Skin epidermis (tissue), 12 donors: Measurements from ENCODE around the gene SSBP2.
A peak's percentile ranks its signal among the peaks of the same experiment; 100 is the strongest.

ENCODE experiments used
- H3K27ac ChIP-seq, 21 experiments: fragments of 200-600 bp; sonication (generic) in 11 of 21; one replicate each; pipeline ENCODE4 v1.5.0; 2020; ENCODE audit warnings: mild to moderate bottlenecking in 3 of 21, inconsistent platforms in 2 of 21, moderate library complexity in 2 of 21
- H3K4me3 ChIP-seq, 7 experiments: fragments of 200-600 bp; sonication (generic) in 2 of 7; one replicate each; pipeline ENCODE4 v1.5.0; 2020; ENCODE audit warnings: inconsistent platforms in 2 of 7, mild to moderate bottlenecking in 2 of 7, moderate library complexity in 1 of 7

The SSBP2 gene

DNA sequence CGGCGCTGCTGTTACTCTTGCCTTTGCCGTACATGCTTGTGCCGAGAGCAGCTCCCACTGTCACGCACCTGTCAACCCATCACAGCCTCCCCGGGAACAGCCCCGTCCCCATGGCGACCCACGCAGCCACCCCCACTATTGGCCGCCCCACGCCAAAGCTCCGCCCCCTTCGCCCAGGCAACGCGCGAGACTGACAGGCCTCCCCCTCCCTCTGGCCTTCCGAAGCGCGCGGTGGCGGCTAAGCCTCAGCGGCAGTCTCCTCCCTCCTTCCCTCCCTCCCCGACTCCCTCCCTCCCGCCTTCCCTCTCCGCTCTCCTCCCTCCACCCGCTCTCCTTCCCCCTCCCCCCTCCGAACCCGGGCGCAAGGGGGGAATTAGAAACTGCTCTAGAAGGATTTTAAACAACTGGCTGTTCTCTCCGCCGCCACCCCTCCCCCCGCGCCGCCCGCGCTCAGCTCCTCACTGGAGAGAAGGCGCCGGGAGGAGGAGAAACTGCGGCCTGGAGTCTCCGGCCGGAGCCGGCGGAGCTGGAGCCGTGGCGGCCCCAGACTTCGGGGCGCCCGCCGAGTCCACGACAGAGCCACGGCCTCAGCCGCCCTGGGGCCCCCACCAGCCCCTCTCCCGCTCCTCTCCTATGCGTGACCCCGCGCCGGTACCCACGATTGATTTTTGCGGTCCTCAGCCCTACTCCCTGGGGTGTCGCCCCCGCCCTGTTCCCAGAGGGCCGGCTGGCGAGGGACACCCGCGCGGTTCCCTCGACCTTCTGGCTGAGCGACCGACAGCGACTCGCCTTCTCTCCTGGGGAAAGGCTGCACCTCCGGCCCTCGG lies at the start of gene SSBP2:
Gene SSBP2 (minus strand): TSS at position 89 of the 827 bp plus-strand sequence. CDS start 55 bp downstream, at position 34.
- peak within 1 kb of the TSS; percentile 85 to 100 (median 98) for H3K27ac ChIP-seq

DNA sequence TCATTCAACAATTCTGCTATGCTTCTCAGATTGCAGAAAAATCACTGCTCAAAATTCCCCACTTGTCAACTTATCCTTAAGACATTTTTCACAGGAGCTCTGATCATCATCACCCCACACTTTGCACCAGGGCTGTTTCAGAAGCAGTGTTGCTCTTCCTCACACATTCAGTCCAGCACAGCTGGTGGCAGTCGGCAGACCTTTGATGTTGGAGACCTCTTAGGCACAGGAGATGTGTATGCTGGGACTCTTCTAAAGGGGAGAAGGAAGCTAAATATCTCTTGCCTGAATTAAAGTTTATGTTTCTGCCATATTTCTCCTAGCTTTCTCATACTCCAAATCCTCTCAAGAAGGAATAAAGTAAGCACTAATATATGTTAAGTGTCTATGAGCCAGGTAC lies 44.8 kb upstream of the SSBP2 start:
- Histone ChIP-seq H3K4me3 (no peak overlapping the region), H3K27ac (no peak overlapping the region)

More for the DNA sequence above, at the start of gene SSBP2:
- H3K4me3 ChIP-seq: peak within 1 kb of the TSS; percentile 81 to 98 (median 94)

- Histone ChIP-seq H3K27ac (no peak overlapping the region), H3K4me3 (no peak overlapping the region)
Observed at GRCh38 chr5:81794226-81794625, 43.3 kb upstream of the SSBP2 start.

DNA sequence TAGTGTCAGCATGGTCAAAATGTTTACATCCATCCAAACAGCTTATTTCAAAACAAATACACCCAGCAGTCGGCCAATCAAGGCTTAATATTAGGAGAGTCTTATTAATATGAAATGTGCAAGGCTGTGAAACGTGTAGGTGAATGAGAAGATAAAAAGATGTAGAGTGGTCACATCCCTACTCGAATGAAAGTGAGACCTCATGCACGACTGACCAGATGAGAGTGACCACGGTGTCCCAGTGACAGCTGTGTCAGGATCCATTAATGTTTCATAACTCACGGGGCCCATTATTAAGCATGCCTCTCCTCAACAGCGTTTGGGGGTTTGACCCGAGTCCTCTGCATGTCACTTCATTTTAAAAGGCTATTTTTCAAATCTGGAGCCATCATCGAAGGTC lies 39.4 kb upstream of the SSBP2 start:
- H3K4me3 ChIP-seq: no peak overlapping the region

DNA sequence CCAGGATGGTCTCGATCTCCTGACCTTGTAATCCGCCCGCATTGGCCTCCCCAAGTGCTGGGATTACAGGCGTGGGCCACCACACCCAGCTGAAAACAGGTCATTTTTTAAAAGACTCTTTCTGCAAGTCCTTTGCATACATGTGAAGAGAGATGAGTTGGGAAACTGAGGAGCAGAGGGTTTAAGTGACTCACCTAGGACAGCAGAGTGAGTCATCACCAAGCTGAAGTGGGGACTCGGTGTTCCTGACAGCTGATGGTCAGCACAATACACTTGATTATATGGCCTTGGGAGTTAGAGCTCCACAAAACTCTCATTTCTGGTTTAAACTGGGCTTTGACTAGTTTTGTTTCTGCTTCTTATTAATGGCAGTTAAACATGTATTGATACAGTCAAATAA lies 38.1 kb upstream of the SSBP2 start:
- peak overlapping the region in 3 of 21 experiments; percentile 3 to 55 (median 18) for H3K27ac ChIP-seq
- no peak overlapping the region for H3K4me3 ChIP-seq

More for the DNA sequence above, 39.4 kb upstream of the SSBP2 start:
- no peak overlapping the region for H3K27ac ChIP-seq

- Histone ChIP-seq H3K4me3 (no peak overlapping the region), H3K27ac (peak overlapping the region in 15 of 21 experiments; percentile 3 to 66 (median 49))
Observed at GRCh38 chr5:81788329-81788728, 37.4 kb upstream of the SSBP2 start.

GRCh38 chr5:81787474-81788242 lies 36.8 kb upstream of the SSBP2 start:
- Histone ChIP-seq H3K4me3 (no peak overlapping the region), H3K27ac (peak overlapping the region in 16 of 21 experiments; percentile 3 to 66 (median 48))

DNA sequence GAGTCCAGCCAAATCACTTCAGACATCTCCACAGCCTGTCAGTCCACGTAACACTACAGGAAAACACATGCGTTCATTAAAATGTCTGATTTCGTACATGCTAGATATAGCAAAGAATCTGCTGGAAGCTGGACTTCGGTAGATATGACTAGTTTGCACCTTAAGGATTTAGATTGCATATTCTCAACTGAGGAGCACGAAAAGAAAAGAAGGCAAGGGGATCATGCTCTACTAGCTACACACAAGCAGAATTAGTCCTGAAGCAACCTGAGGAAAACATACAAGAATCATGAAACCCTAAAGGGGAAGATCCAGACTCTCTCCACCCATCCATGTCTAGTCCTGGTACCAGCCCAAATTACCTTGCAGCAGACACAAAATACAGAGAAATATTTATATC lies 36.1 kb upstream of the SSBP2 start:
- Histone ChIP-seq H3K4me3 (no peak overlapping the region), H3K27ac (peak overlapping the region in 13 of 21 experiments; percentile 1 to 66 (median 48))

- H3K4me3 ChIP-seq: no peak overlapping the region
- peak overlapping the region in 12 of 21 experiments; percentile 1 to 72 (median 54) for H3K27ac ChIP-seq
Observed at GRCh38 chr5:81786496-81786895, 35.6 kb upstream of the SSBP2 start.

DNA sequence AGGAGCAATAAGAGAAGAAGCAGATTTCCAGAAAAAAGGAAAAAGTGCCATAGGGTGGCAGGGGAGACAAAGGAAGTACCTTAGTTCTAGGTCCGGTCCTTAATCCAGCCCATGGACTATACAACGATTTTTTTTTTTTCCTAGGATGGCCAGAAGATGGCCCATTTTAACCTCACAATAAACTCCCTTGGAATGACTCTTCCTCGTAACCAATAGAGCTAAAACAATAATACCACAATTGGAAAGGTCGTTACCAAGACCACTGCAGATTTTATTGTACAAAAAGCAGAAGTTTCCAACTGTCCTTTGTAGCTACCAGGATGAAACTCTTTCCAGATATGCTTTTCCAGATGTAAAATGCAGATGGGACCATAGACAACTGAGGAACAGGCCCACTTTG lies 34.4 kb upstream of the SSBP2 start:
- no peak overlapping the region for H3K4me3 ChIP-seq

DNA sequence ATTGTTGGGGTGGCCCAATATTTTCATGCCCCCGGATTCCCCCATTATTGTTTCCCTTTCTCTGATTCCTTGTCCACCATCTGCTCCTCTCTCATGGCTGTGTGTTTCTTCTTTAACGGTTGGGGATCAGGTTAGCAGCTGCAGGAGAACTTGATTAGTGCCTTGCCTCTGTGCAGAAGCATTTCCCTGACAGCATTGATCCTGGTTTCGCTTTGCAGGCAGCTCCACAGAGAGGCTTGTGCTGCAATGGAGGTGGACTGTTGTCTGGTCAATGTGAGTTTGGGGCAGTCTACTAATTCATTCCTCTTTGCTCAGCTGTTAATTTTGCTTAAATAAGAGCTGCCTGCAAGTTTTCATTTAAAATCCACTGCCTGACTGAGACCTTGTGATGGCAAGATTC lies 32.5 kb upstream of the SSBP2 start:
- no peak overlapping the region for H3K27ac ChIP-seq
- no peak overlapping the region for H3K4me3 ChIP-seq

More for the DNA sequence above, 34.4 kb upstream of the SSBP2 start:
- no peak overlapping the region for H3K27ac ChIP-seq

DNA sequence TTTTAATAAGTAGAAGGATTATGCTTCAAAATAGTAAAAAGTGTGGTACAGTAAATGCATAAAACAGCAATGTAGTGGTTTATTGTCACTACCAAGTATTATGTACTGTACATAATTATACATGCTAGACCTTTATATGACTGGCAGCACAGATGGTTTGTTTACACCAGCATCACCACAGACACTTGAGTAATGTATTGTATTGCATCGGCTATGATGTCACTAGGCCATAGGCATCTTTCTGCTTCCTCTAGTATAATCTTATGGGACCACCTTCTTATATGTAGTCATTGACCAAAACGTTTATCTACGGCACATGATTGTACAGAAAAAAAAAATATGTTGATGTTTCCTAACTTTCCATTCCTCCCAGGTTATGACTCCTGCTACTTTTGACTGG lies 31.9 kb upstream of the SSBP2 start:
- H3K4me3 ChIP-seq: no peak overlapping the region
- H3K27ac ChIP-seq: no peak overlapping the region

DNA sequence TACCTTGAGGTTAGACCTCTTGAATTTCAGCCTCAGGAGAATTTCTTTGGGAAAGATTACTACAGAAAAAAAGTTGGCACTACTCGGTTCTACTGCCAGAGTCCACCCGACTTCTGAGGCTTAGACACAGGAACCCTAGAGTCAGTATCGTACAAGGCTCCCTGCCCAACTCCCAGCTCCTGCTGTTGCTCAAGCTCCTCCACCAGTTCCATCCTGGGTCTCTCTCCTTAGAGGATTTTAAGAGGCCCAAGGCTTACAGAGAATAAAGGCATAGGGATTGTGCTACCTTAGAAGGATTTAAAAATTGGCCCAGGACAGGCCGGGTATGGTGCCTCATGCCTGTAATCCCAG lies 29.0 kb upstream of the SSBP2 start:
- Histone ChIP-seq H3K4me3 (no peak overlapping the region), H3K27ac (peak overlapping the region in 19 of 21 experiments; percentile 55 to 94 (median 82))

DNA sequence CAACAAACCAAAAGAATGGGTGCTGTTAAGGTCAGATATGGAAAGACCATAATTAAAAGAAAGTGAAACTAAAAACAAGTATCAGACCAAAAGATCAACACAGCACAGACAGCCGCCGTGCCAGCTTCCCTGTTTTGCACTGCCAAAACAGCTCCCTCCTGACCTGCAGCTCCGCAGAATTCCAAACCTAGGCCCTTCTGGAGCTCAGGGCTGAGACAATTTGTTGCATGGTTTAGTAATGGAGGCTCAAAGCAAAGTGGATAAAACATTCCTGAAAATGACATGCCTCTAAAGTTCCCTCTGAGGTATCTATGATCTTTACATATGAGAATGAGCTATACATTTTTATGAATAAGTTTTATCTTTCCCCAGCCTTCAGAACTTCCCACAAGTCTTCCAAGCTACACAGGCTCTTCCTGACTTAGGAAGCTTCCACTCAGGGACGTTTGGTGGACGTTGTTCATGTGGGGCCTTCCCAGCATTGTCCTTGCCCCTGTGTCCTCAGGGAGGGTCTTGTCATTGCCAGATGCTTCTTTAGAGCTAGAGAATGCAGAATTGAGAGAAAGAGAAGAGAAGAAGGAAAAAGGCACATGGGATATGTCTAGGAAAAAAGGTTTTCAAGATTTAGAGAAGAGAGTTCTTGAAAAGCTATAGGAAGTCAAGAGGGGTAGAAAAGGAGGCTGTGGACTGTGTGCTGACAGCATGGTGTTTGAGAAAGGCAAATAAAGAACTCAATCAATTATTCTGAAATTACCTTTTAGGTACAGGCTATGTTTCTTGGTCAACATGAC lies 28.4 kb upstream of the SSBP2 start:
- H3K27ac ChIP-seq: peak overlapping the region in 20 of 21 experiments; percentile 55 to 94 (median 81)
- H3K4me3 ChIP-seq: peak overlapping the region in 4 of 7 experiments; percentile 4 to 21 (median 12)

GRCh38 chr5:81778642-81779041 lies 27.7 kb upstream of the SSBP2 start:
- H3K27ac ChIP-seq: peak overlapping the region in 20 of 21 experiments; percentile 55 to 94 (median 81)
- H3K4me3 ChIP-seq: peak overlapping the region in 2 of 7 experiments; percentile 10 to 21

DNA sequence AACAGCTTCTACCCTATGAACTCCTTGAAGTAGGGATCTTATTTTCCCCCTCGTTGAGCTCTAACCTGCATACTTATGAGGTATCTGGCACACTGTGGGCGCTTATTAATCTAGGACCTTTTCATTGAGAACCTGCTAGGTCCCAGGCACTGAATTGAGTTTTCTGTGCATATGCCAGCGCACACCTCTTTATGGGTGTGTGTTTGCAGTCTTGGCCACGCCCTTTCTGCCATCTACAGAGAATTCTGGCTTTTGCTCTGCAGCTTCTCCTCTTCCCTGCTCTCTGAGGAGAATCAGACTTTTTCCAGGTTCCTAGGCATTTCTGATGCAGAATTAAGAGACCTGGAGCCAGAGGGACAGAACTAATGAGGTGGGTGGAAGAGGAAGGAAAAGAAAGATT lies 25.4 kb upstream of the SSBP2 start:
- no peak overlapping the region for H3K27ac ChIP-seq

GRCh38 chr5:81774374-81774773 lies 23.5 kb upstream of the SSBP2 start:
- Histone ChIP-seq H3K4me3 (no peak overlapping the region), H3K27ac (peak overlapping the region in 6 of 21 experiments; percentile 23 to 71 (median 50))

More for the DNA sequence above, 25.4 kb upstream of the SSBP2 start:
- H3K4me3 ChIP-seq: no peak overlapping the region

- Histone ChIP-seq H3K27ac (peak overlapping the region in 8 of 21 experiments; percentile 20 to 71 (median 41)), H3K4me3 (no peak overlapping the region)
Observed at GRCh38 chr5:81773574-81773973, 22.7 kb upstream of the SSBP2 start.

- H3K27ac ChIP-seq: peak overlapping the region in 8 of 21 experiments; percentile 20 to 71 (median 41)
- H3K4me3 ChIP-seq: no peak overlapping the region
Observed at GRCh38 chr5:81773161-81773560, 22.3 kb upstream of the SSBP2 start.

DNA sequence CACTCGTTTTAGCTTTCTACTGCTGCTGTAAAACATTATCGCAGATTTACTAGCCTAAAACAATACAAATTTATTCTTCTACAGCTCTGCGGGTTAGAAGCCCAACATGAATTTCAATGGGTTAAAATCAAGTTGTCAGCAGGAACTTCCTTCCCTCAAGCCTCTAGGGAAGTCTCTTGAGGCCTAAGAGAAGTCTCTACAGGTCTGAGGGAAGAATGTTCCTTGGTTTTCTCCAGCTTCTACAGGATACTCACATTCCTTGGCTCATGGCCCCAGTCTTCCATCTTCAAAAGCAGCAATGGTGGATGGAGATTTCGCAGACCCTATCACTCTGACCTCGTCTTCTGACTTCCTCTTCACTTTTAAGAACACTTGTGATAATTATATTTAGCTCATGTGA lies 21.6 kb upstream of the SSBP2 start:
- no peak overlapping the region for H3K4me3 ChIP-seq
- H3K27ac ChIP-seq: peak overlapping the region in 3 of 21 experiments; percentile 20 to 65 (median 56)
